Suppressor macrophage treated with lipopolysaccharide for 1 hour (primary cell): ENCODE results near the gene SECISBP2.

ENCODE experiments used
- DNase-seq, 3 donors: peaks; one replicate each; pipeline ENCODE4 v3.0.0-alpha.2; 2020 to 2022

The SECISBP2 gene

GRCh38 chr9:89383721-89384300, 65.5 kb downstream of the SECISBP2 start:
- no peak for DNase-seq

DNA sequence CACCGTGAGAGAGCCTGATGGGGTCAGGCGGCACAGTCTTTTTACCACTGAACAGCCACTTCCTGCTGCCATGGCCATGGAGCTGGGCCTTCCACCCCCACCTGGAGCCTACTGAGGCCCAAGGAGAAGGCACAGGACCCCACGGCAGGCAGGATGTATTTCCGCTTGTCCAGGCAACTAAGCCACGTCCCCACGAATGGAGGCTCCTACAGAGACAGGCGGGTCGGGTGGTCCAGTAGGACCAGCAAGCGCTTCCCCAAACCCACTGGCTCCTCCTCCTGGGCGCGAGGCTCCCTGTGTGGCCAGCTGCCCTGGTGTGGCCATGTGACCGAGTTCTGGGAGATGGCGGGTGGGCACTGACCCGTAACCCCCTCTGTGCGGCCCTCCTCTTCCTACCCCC, 66.5 kb downstream of the SECISBP2 start:
- no peak for DNase-seq

DNA sequence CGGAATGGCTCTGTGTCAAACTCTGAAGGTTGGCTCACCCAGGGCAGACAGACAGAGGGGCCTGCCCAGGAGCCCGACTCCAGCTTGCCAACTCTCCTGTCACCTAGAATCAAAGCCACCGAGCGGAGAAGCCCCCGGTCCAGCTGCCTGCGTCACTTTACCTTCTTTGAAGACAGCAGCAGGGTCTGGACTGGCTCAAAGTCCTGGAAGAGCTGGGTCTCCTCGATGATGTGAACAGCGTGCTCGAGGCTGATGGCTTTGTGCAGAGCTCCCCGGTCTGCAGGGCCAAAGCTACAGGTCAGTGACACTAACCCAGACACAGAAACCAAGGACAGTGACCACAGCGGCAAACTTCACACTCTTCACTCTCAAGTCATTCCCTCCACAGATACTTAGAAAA, 67.9 kb downstream of the SECISBP2 start:
- DNase-seq: no peak

- no peak for DNase-seq
These were observed 68.5 kb downstream of the SECISBP2 start for GRCh38 chr9:89386797-89387196.

DNA sequence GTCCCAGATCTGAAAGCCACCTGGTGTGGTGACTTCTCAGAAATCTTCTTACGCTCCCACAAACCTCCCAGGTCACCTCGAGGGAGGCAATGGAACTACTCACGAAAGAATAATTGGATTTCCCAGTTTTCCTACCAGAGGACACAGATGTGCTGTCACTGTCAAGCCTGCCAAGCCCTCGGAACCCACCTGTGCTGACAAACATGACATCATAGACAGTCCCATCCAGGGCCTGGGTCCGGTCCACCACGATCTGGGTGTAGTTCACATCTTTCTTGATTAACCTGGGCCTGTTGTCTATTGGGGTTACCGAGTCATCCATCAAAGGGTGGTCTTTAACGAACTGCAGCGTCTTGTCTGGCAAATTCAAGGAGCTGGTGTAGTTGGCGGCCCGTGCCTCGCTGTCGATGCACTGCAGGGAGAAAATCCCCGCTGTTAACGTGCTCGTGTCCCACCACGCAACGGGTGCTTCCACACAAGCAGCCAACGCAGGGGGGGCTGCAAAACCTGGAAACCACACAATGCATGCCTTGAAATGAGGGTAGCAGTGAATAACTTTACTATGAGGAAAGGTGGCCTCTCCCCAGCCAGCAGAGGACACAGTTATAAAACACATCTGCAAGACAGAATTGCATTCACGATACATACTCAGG, 69.0 kb downstream of the SECISBP2 start:
- DNase-seq: no peak

DNA sequence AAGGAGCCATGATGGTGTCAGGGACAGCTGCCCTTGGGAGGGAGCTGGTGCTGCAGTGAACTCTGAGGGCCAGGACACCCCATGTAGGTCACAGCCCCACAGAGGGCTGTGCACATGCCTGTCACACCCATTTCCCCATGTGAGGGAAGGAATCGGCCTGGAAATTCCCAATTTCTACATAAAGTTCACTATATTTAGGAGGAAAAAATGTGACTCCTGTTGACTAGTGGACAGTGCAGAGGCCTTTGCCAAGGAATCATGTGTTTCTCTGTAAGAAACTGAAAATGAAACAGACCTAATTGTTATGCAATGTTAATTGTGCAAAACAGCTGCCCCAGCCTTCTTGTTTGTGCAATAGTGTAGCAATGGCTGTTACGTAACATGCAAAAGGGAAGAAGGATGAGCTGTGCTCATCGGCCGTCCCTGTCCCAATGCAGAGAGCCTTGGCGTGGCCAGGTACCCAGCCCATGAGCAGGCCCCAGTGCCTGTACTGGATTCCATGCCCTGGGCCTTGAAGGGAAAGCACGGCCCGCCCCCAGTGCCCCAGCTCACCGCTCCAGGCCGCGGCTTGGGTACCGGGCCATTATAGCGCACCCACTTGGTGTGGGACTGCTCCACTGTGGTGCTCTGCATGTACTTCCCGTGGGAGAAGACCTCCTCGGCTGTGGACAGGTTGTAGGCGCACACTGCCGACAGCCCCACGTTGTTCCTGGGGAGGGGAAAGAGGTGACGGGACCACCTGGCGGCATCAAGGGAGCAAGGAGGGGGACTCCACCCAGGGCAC, 70.0 kb downstream of the SECISBP2 start:
- DNase-seq: peak; percentile 90 to 99 (median 99)

GRCh38 chr9:89388868-89389177, 70.5 kb downstream of the SECISBP2 start:
- DNase-seq: no peak

DNA sequence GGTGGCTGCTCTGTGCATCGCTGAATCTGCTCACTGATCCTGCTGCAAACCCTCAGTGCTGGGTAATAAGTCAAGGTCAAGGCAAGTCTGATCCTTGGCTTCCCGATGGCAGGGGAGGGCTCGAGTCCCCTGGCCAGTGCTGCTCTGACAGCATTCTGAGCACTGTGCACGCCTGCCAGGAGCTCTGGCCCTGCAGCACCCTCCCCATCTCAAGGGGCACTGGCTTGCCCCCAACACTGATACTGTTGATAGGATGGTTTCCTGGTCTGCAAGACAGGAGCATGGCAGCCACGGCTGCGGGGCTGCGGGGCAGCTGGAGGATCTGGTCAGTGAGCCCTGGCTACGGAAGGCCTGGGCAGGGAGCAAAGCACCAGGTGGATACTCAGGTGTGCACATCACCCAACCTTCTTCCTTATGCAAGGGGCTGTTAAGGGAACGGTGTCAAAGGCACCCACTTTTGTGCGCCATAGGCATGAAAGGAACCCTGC, 71.8 kb downstream of the SECISBP2 start:
- DNase-seq: no peak

DNA sequence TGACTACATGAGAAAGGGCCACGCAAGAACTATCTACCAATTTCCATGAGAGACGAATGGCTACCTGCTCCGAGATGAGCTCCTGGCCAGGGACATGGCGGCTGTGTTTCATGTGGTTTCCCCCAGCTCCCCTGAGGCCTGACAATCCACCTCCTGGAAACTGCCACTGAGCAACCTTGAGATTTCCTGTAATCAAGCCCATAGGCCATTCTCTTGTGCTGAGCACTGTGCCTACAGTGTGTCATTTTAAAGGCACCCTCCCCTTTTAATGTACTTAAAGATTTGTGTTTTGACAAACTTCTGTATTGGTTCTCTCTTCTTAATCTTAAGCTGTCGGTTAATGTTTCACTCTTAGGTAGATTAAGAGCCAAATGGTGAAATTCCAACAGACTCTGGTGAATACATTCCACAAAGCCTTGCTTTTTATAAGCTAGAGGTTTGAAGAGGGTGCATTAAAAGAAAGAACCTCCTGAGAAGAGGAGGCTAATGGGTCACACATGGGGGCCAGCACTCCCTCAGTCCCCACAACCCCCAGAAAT, 72.3 kb downstream of the SECISBP2 start:
- no peak for DNase-seq

DNA sequence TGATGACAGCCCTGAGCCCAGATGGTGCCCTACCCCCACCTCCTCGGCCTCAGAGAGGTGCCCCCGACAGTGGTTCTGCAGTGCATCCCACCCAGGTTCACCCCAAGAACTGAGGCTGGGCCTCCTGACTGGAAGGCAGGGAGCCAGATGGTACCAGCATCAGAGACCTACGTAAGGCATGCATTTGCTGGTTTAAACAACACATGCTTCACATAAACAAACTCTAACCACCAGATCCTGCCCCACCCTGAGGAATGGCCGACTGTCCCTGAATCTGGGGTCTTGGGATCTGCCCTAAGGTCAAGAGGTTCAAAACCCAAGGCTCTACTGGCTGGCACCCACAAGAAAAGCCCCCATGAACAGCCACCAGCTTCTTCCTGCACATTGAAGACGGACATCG, 73.3 kb downstream of the SECISBP2 start:
- DNase-seq: no peak

GRCh38 chr9:89394412-89394811, 76.1 kb downstream of the SECISBP2 start:
- no peak for DNase-seq

DNA sequence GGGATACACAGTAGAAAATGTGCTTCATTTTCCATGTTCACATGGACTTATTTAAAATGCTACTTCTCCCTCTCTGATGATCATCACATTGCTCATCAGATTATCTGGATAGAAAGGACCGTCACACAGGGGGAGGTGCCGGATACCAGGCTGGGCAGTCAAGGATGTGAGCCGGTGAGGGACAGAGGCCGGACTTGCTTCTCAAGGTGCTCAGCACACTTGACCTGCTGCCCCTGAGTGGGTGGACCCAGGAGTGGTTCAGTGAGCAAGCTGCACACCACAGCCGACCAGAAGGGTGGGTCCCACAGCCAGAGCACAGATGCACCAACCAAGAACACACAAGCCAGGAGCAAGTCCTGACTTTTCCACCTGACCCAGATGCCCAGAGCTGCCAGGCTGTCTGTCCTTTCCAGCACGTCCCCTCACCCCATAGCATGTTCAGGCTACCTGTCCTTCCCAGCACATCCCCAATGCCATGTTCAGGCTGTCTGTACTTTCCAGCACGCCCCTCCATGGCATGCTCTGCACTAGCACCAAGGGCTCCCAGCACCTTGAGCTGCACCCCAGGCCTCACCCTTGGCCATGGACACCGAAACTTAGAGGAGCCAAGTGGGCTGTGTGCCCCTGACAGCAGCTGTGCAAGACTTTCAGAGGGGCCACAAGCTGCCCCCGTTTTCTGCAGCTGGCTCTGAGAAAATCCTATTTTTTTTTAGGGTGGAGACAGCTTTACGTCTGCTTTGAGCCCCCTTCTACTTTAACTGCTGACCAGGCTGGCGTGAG, 77.8 kb downstream of the SECISBP2 start:
- no peak for DNase-seq

DNA sequence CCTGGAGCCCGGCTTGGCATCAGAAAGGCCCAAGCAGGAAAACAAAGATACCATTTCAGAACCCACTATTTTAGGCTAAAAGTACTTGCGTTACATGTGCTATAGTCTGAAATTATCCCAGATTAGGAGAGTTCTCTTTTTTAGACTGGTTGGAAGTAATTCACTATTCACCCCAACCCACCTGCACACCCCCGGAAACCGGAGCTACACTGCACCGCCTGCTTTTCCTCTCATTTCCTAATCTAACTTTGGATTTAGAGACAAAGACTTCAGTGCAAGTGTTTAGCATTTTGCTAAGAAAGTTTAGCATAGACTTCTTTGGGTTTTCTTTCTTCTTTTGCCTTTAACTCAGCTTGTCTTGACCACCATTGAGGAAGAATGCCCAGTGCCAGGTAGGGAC, 79.2 kb downstream of the SECISBP2 start:
- no peak for DNase-seq

DNA sequence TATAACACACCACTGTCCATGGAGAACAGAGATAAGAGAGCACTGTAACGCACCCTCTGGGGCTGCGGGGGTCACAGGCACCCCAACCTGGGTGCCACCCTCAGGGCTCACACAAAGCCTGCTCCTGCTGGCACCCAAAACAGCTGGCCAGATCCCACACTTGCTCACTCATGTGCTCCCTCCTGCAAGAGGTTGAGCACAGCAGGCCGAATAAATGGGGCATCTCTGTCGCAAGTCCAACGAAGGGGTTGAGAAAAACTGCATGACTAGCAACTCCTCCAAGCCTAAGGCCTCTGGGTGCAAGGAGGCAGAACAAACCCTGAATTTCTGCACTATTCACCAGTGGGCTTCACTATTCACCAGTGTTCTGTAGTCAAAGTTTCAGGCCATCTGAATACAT, 80.3 kb downstream of the SECISBP2 start:
- DNase-seq: no peak

DNA sequence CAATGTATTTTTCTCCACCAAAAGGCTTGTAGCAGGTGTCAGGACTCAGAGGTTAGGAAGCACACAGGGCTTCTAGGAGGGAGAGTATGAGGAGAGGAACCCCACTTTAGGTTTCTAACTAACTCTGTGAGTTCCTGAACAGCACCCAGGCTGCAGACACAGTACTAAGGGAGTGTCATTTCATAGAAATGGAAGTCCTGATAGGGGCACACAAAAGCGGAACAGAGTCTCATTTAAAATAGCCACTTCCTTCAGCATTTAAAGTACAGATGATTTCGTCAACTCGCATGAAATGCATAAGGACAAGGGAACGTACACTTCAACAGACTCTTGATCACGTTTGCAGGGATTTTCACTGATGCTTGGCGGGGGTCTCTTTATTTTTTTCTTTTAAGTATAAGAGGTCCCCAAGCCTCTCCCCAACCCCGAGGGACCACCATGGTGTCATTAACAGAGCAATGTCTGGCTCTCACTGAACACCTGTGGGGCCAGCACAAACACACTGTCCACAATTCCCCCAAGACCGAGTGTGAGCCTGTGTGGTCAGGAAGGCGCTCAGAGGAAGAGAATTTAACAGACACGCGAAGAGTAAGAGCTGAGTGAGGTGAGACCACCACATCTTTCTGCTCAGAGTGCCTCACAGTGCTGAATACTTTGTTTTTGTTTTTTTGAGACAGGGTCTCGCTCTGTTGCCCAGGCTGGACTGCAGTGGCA, 82.3 kb downstream of the SECISBP2 start:
- DNase-seq: peak; percentile 76 to 89 (median 86)

DNA sequence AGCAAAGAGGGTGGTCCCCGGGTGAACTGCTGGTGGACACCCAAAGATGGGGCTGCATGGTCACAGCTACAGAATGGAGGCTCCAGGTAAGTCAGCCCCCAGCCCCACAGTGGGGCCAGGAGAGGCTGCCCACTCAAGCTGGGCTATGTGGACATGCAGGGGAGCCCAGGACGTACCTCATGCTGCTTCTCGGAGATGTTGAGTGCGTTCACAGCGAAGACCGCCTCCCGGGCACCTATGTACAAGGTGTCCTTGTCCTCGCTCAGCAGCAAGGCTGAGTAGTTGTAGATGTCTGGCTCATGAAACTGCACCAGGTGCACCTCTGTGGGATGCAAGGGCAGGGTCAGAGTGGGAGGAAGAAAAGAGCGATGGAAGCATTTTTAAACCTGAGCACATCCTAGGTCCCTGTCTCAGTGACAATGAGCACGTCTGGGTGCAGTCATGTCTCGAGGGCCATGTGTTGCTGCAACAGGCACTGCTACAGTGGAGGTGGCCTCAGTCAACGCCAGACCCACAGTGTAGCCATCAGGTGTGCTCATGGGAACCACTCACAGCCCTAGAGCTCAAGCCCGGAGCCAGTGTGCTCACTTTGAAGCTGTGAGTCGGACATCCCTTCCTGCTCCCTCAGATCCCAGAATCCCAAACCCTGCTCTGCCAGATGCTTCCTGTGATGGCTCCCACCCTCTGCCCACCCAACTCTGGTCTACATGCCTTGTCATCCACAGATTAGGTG, 84.6 kb downstream of the SECISBP2 start:
- no peak for DNase-seq

DNA sequence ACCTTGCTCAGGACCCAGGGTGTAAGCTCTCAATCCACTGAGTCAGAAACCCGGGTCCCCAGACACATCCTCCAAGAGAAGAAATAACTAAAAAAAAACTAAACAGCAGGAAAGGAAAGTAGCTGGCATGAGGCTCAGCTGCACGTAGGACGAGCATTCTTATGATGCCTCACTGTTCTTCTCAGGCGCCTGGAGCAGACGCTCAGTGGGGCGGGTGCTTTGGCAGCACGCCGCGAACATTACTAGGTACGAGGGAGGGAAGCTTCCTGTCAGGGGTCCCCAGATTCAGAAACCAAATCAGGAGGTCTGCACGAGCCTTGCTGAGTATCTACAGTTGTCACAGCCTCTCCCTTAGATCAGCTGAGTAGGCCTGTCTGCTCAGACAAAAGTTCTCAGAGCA, 85.8 kb downstream of the SECISBP2 start:
- no peak for DNase-seq

DNA sequence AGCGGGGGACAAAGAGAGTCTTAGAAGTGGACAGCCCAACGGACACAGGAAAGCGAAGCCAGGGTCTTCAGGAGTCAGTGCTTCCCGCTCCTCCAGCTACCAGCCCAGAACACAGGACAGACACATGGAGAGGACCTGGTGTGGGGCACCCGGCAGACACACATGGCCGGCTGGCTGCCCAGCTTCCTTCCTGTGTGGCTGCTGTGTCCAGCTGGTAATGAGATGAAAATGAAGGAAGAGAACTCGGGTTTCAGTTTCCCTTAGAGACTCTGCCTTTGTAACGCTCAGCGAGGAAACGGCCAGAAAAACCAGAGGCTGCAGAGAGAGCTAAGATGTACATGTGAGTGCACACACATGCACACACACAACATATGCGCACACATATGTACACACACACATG, 87.5 kb downstream of the SECISBP2 start:
- DNase-seq: peak; percentile 74 to 79 (median 74)

DNA sequence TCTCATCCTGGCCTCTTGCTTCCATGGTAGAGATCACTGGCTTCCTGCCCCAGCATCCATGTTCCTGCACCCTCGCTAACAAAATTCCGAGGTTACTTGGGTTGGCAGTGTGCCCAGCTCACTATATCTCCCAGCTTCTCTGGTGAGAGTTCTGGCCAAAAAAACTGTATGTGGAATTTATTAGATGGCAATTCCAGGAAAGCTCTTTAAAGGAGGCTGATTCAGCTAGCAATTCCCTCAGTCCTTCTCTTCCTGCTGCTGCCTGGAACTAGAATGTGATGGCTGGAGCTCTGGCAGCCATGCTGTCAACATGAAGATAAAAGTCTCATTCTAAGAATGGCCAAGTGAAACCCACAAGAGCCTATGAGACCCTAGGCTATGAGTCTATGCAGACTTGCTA, 88.8 kb downstream of the SECISBP2 start:
- no peak for DNase-seq

GRCh38 chr9:89408628-89409101, 90.4 kb downstream of the SECISBP2 start:
- DNase-seq: no peak
